ENCODE measurements around the gene CDK7. TPM values are rescaled to one million over a fixed set of nuclear protein-coding genes. Genes with fewer than 3 reads are reported as not detected.

CDK7 gene
- total and polyA plus RNA-seq, 4 donors = 6.9 to 15.0 (median 7.9) TPM

DNA sequence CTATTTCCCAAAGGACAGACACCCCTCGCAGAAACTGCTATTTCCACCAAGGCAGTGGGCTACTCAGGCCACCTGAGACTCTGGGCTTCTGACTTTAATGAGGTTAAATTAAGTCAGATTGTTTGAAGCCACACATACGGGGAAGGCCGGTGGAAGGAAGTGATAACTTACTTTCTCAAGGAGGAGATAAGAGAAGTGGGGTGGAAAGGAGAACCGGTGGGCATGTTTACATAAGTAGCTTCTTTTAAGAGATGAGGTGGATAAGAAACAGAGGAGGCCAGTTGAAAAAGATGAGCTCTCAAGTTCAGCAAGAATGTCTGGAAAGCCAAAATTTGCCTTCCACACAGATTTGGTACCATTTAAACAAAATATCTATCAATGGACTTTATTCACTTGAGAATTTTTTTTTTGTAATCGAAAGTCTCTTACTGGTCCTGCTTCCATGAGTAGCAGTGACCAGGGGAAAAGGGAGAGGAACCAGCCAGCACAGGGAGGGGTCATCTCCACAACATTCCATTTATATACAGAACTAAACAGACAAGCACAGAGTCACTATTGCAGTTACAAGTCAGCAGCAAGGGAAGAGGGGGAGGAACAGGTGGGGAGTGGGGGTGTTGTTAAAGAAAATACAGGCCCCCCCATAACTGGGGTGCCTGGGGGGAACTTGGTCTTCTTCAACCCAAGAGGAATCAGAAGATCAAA lies 77.9 kb downstream of the CDK7 start (continued):
- TF ChIP-seq, protein P1, sequence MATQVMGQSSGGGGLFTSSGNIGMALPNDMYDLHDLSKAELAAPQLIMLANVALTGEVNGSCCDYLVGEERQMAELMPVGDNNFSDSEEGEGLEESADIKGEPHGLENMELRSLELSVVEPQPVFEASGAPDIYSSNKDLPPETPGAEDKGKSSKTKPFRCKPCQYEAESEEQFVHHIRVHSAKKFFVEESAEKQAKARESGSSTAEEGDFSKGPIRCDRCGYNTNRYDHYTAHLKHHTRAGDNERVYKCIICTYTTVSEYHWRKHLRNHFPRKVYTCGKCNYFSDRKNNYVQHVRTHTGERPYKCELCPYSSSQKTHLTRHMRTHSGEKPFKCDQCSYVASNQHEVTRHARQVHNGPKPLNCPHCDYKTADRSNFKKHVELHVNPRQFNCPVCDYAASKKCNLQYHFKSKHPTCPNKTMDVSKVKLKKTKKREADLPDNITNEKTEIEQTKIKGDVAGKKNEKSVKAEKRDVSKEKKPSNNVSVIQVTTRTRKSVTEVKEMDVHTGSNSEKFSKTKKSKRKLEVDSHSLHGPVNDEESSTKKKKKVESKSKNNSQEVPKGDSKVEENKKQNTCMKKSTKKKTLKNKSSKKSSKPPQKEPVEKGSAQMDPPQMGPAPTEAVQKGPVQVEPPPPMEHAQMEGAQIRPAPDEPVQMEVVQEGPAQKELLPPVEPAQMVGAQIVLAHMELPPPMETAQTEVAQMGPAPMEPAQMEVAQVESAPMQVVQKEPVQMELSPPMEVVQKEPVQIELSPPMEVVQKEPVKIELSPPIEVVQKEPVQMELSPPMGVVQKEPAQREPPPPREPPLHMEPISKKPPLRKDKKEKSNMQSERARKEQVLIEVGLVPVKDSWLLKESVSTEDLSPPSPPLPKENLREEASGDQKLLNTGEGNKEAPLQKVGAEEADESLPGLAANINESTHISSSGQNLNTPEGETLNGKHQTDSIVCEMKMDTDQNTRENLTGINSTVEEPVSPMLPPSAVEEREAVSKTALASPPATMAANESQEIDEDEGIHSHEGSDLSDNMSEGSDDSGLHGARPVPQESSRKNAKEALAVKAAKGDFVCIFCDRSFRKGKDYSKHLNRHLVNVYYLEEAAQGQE (IDR thresholded peaks at IDR 0.05) = no peak
- TF ChIP-seq RXRA (IDR thresholded peaks at IDR 0.05) = no peak

DNA sequence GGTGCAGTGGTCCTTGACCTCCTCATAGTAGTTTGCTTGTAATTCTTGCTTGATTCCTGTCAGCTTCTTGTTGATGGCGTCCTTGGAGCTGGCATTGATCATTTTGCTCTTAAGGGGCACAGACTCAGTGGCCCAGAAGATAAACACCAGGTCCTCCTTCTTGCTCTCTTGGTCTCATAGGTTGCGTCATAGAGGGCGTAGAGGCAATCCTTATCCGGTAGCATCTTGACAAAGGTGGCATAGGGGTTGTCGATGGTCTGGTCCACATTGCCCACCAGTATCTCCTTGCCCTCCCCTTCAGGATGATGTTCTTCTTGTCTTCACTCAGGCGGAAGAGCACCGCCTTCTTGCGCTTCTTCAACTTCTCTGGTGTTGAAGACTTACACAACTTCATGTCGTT lies 78.7 kb downstream of the CDK7 start:
- Histone ChIP-seq H3K4me1 (ENCODE audit: control insufficient read depth in 4 of 4, insufficient read depth in 4 of 4, low read length in 3 of 4) (no peaks in the 10 kb centered on the region), H3K4me3 (ENCODE audit: low read depth in 1 of 3, low read length in 3 of 3) (no peak overlapping the region), H3K9ac (ENCODE audit: low read depth in 1 of 2, low read length in 2 of 2) (no peak overlapping the region), H3K27ac (ENCODE audit: low read depth in 1 of 2, low read length in 2 of 2) (no peak overlapping the region), H3K9me3 (ENCODE audit: control insufficient read depth in 4 of 4, low read length in 3 of 4) (no peaks in the 10 kb centered on the region), H3K27me3 (ENCODE audit: control insufficient read depth in 4 of 4, insufficient read depth in 4 of 4, low read length in 3 of 4) (no peaks in the 10 kb centered on the region), H3K36me3 (ENCODE audit: control insufficient read depth in 4 of 4, insufficient read depth in 3 of 4, low read depth in 1 of 4, low read length in 3 of 4) (peaks cover 3 to 27% (median 19%) of the 10 kb centered on the region in 4 donors)
- 96% methylated on average over 9 of the region's 9 CpGs for WGBS
- TF ChIP-seq, protein P1 (IDR thresholded peaks at IDR 0.05) = no peak
- TF ChIP-seq HNF4G (IDR thresholded peaks at IDR 0.05) (no peak), RAD21 (IDR thresholded peaks at IDR 0.05) (no peak), RXRA (IDR thresholded peaks at IDR 0.05) (no peak)
- no peak for DNase-seq (ENCODE audit: low spot score)

DNA sequence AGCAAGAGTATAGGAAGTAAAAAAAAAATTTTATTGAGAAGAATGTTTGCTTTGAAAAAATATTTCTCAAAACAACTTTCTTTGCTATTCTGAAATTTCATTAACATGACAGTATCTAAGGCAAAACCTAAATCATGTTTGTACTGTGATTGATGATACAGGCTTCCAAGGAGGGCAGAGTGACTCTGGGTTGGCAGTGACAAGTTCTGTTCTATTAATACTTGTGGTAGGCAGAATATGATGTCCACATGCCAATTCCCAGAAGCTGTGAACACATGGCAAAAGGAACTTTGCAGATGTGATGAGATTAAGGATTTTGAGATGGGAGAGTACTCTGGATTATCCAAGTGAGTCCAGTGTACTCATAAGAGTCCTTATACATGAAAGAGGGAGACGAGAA lies 81.3 kb downstream of the CDK7 start:
- Histone ChIP-seq H3K4me3 (ENCODE audit: low read depth in 1 of 3, low read length in 3 of 3) (no peak overlapping the region), H3K9ac (ENCODE audit: low read depth in 1 of 2, low read length in 2 of 2) (no peak overlapping the region), H3K9me3 (ENCODE audit: control insufficient read depth in 4 of 4, low read length in 3 of 4) (no peaks in the 10 kb centered on the region), H3K27me3 (ENCODE audit: control insufficient read depth in 4 of 4, insufficient read depth in 4 of 4, low read length in 3 of 4) (no peaks in the 10 kb centered on the region), H3K27ac (ENCODE audit: low read depth in 1 of 2, low read length in 2 of 2) (no peak overlapping the region), H3K4me1 (ENCODE audit: control insufficient read depth in 4 of 4, insufficient read depth in 4 of 4, low read length in 3 of 4) (no peaks in the 10 kb centered on the region), H3K36me3 (ENCODE audit: control insufficient read depth in 4 of 4, insufficient read depth in 3 of 4, low read depth in 1 of 4, low read length in 3 of 4) (peaks cover 3 to 21% (median 15%) of the 10 kb centered on the region in 4 donors)
- 94% methylated on average over 1 of the region's 1 CpG for WGBS
- TF ChIP-seq, protein P2, sequence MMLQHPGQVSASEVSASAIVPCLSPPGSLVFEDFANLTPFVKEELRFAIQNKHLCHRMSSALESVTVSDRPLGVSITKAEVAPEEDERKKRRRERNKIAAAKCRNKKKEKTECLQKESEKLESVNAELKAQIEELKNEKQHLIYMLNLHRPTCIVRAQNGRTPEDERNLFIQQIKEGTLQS (IDR thresholded peaks at IDR 0.05) = no peak
- TF ChIP-seq RXRA (IDR thresholded peaks at IDR 0.05) (no peak), YY1 (IDR thresholded peaks at IDR 0.05) (no peak), FOXA2 (IDR thresholded peaks at IDR 0.05) (no peak), SP1 (IDR thresholded peaks at IDR 0.05) (no peak), FOXA1 (IDR thresholded peaks at IDR 0.05) (no peak)
- TF ChIP-seq, protein P3, sequence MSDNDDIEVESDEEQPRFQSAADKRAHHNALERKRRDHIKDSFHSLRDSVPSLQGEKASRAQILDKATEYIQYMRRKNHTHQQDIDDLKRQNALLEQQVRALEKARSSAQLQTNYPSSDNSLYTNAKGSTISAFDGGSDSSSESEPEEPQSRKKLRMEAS (IDR thresholded peaks at IDR 0.05) = no peak
- no peak for DNase-seq (ENCODE audit: low spot score)

Data from liver (tissue), 9 donors.